HG03064 (cell line): ENCODE data around the gene RHEBL1.

Source experiments
- ATAC-seq: cut with Tn5 transposase; IDR thresholded peaks from one replicate; pipeline ENCODE4 v1.9.1; 2021; ENCODE audit warnings: low read depth; ENCODE audit not compliant: unreplicated experiment

RHEBL1 gene

DNA sequence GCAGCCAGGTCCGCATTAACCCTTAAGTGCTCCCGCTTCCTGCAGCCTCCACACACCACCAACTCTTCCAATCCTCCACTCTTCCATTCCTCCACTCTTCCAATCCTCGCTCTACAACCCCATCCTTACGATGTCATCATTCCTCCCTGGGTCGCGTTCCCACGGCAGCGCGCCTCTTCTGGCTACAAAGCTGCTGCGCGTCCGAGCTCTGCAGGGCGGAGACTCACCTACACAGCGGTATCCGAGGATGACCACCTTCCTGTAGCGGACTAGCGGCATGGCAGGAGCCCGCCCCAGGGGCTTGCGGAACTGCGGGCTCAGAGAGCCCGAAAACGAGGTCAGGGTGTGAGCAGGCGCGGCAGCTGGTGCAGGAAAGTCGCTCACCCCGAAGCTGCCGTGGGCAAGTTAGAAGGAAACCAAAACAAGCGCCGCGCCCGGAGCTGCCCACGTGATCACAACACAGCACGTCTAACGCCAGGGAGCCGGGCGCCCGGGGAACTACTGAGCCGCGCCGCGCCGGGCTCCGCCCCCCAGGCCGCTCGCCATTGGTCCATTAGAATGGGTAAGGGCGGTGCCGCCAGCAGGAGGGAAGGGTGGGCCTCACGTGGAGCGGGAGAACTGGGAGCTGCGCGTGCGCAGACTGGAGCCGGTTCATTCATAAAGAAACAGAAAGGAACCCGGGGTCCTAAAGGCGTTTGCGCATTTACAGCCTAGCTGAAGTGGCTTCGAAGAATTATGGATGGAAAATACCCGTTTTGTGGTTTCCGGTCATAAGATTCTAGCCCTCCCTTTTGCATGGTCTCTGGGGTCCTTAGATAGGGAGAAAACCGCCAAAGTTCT, at the start of gene RHEBL1:
TSS of gene RHEBL1 (minus strand) at position 473 of the 840 bp plus-strand sequence. CDS start at position 279, 194 bp downstream.
- ATAC-seq, result peak; percentile 97

GRCh38 chr12:49111206-49111605, 41.4 kb upstream of the RHEBL1 start:
- peak; percentile 6 for ATAC-seq

GRCh38 chr12:49110464-49111155, 40.8 kb upstream of the RHEBL1 start, which contains the start of gene LMBR1L:
TSS of gene LMBR1L (minus strand) at chr12:49110847. CDS start at chr12:49110555, 292 bp downstream.
- ATAC-seq, result peak; percentile 96

DNA sequence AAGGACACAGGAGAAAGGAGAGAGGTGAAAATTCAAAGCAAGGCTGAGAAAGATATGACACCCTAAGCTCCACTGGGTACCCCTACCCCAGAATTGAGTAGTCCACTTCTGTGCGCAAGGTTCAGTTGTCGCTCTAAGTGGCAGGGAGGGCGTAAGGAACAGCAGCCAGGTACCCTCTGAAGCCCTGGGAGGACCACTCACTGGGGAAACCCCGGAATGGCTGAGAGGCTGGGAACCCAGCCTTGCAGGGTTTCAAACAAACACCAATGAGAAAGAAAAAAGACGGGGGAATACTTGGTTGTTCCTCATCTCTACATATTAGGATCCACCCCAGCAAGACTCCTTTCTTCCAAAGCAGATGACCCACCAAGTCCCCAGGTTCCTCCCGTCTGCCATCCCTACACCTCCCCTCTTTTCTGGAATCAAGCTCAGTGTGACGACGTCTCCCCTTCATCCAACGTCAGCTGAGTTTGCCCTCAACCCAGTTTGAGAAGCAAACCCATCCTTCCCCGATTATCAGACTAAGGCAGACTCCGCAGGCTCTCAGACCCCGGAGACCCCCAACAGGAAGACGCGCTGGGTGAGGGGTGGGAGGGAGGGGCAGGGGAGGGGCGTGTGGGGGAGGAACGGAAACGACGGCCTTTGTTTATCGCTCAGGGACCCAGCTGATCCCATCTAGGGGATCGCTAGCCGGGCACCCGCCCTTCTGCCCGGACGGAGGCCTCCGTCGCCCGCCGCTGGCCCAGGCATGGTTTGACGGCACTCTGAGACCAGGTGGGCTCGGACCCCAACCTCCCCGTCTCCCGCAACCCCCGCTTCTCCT, 40.1 kb upstream of the RHEBL1 start:
- ATAC-seq, result no peak

- no peak for ATAC-seq
These were observed 39.2 kb upstream of the RHEBL1 start for GRCh38 chr12:49108958-49109404.

DNA sequence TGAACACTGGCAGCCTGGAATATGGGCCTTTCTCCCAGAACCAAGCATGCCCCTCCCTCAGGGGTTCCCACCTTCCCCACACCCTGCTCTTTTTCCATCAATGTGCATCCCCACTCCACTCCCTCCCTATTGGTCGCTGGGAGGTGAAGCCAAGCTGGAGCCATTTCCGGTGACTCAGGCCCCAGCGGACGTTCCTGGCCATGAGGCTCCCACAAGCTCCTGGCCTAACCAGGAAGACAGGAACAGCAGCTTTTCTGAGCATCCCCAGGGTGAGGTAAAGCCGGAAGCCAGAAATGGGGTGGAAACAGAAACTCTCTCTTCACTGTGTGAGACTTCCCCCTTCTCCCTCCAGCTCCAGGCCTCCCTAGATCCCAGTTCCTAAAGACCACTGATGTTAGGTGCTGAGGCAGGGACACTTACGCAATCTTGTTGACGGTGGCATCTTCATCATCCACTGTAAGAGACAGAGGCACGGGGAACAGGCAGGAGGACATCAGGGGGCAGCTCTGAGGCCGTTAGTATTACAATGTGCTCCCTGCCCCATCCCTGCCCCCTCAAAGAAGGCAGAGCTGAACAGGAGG, 35.8 kb upstream of the RHEBL1 start:
- ATAC-seq, result no peak

- no peak for ATAC-seq
These were observed 35.0 kb upstream of the RHEBL1 start for GRCh38 chr12:49104822-49105221.

DNA sequence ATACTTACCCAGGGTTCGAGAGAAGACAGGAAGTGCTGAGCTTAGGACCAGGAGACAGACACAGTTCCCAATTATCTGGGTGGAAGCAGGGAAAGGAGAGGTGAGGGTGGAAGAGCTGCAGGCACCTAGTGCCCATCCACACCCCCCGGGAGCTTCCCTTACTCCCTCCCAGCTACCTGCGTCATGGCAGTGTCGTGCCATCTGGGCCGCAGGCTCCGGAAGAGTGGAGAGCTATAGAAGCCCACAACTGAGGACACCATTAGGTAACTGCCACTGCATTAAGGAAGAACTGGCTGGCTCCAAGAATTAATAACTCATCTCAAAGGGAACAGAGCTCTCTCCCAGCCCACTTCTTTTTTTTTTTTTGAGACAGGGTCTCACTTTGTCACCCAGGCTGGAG, 30.6 kb upstream of the RHEBL1 start:
- no peak for ATAC-seq

GRCh38 chr12:49098703-49099102, 28.9 kb upstream of the RHEBL1 start:
- no peak for ATAC-seq

- ATAC-seq, result no peak
These were observed 28.3 kb upstream of the RHEBL1 start for GRCh38 chr12:49098035-49098451.

DNA sequence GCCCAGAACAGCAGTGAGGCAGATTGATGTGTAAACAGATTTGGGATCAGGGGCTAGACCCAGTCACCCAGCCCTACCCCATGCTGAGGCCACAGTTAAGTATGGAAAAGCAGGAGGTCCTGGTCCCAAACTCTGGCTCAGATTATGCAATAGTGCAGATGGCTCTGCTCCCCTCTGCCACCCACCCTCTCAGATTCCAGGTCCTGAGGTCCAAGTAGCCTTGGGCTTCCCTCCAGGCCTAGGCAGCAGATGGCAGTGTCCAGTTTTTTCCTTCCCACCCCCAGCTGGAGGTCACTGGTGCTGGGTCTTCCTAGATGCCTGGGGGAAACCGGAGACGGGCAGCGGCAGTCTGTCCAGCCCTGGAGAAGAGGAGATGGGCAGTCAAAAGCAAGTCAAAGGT, 27.6 kb upstream of the RHEBL1 start:
- no peak for ATAC-seq

GRCh38 chr12:49094975-49095365, 25.2 kb upstream of the RHEBL1 start:
- ATAC-seq, result no peak

DNA sequence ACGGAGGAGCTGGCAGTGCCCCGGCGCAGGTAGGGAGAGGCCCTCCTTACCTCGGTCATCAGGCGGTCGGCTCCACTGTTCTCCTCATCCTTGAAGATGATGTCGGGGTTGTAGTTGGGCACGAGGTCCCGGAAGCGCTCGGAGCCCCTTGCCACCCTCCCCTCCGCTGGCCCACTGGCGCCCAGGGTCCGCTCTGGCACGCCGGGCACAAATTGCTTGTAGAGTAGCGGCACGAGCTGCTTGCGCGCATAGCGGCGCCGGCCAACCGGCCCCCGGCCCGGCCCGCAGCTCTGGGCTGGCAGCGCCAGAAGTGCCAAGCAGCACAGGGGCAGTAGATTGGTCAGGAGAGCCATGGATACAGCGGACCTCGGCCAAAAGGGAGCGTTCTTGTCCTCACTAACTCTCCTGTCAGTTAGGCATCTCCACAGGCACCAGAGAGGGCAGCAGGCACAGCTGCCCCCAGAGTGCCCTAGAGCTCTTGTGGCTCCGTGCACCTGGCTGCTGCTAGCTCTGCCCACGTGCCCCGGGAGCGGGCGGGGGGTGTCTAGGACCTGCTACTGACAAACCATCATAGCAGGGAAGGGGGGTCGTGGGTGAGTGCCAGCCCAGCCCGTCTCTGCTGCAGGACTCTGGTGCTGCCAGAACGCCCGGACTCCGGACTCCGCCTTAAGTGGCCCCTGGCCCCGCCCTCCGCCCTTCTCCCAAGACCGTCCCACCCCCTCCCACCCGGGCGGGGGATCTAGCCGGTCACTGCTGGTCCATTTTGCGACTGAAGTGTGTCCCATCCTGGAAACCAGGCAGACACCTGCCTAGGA, 24.6 kb upstream of the RHEBL1 start, which contains the start of gene DHH:
TSS of gene DHH (minus strand) at position 642 of the 815 bp plus-strand sequence. CDS start at position 353, 289 bp downstream.
- ATAC-seq, result no peak

- ATAC-seq, result no peak
These were observed 24.0 kb upstream of the RHEBL1 start for GRCh38 chr12:49093792-49094159.

- ATAC-seq, result no peak
These were observed 23.1 kb upstream of the RHEBL1 start for GRCh38 chr12:49092816-49093406.

GRCh38 chr12:49092086-49092815, 22.5 kb upstream of the RHEBL1 start:
- ATAC-seq, result no peak

DNA sequence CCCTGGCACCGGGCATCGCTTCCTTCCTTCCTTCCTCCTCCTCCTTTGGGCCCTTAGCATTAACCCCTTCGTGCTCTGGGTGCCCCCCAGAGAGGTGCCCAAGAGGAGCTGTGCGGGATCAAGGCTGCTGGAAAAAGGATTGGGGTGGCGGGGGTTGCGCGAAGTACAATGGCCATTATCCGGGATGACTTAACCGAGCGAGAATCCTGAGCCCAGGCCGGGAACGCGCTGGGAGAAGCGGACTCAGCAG, 22.0 kb upstream of the RHEBL1 start:
- no peak for ATAC-seq

DNA sequence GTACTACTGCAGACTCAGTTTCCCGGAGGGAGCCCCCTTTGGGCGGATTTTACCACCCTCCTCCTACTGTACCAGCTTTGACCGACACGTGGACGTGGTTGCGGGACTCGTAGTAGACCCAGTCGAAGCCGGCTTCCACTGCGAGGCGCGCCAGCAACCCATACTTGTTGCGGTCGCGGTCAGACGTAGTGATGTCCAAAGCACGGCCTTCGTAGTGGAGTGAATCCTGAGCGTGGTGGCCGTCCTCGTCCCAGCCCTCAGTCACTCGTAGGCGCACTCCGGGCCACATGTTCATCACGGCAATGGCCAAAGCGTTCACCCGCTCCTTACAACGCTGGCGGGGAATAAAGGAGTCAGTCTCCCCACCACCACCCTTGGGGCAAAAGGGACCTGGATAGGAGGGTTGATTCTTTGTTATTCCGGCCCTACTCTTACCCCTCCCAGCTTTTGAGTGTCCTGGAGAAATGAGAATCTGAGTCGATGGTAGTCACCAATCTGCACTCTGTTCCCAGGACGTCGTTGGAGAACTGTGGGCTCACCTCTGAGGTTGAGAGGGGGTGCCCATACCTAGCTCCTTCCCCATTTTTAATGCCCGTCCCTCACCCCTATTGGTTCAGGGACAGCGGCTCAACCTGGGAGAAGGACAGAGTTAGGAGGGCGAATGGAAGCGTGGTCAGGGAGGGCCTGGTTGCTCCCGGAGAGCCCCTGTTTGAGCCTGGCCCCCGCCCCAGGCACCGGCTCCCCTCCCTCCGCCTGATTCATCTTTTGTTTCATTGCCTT, 21.5 kb upstream of the RHEBL1 start:
- ATAC-seq, result no peak
